SK-N-SH (cell line): ENCODE results near the gene CLDN16.

Experiments
- CTCF ChIP-seq: fragments of 200-600 bp; sonication (generic); IDR thresholded peaks from 2 replicates; pipeline ENCODE4 v1.6.1; 2017; ENCODE audit warnings: antibody characterized with exemption, mild to moderate bottlenecking, moderate library complexity
- EP300 ChIP-seq, 2 experiments: IDR thresholded peaks; 2 replicates each; pipeline versions ENCODE4 v1.4.0 to v1.6.1; 2012; ENCODE audit warnings: borderline replicate concordance in 1 of 2, low read depth in 1 of 2, low read length in 1 of 2
- EZH2phosphoT487 ChIP-seq: fragments of 200-600 bp; sonication (generic); IDR thresholded peaks from 2 replicates; pipeline ENCODE4 v1.6.1; 2017; ENCODE audit warnings: low read depth, mixed run types, mild to moderate bottlenecking, antibody characterized with exemption, moderate library complexity, borderline replicate concordance
- MXI1 ChIP-seq: IDR thresholded peaks from 2 replicates; pipeline ENCODE4 v1.6.1; 2012; ENCODE audit warnings: mild to moderate bottlenecking, low read depth, low read length, improper control_type of control experiment
- PBX3 ChIP-seq: IDR thresholded peaks from 2 replicates; pipeline ENCODE4; 2012
- POLR2AphosphoS5 ChIP-seq: IDR thresholded peaks from 2 replicates; pipeline ENCODE4 v1.6.1; 2012; ENCODE audit warnings: low read depth, low read length
- REST ChIP-seq: IDR thresholded peaks from 2 replicates; pipeline ENCODE4 v1.6.1; 2012; ENCODE audit warnings: mild to moderate bottlenecking, low read depth, low read length, moderate library complexity
- RFX5 ChIP-seq: IDR thresholded peaks from 2 replicates; pipeline ENCODE4 v1.6.1; 2012; ENCODE audit warnings: mild to moderate bottlenecking, improper control_type of control experiment, low read length
- TAF1 ChIP-seq: IDR thresholded peaks from 2 replicates; pipeline ENCODE4 v1.6.1; 2012; ENCODE audit warnings: low read depth, mild to moderate bottlenecking, low read length, moderate library complexity, borderline replicate concordance
- USF1 ChIP-seq: IDR thresholded peaks from 2 replicates; pipeline ENCODE4 v1.4.0; 2012; ENCODE audit warnings: low read depth, borderline replicate concordance
- USF2 ChIP-seq: fragments of 150-350 bp; IDR thresholded peaks from 2 replicates; pipeline ENCODE4 v1.6.1; 2017; ENCODE audit warnings: antibody characterized with exemption, low read length, low read depth, borderline replicate concordance
- YY1 ChIP-seq: IDR thresholded peaks from 2 replicates; pipeline ENCODE4 v1.4.0; 2012; ENCODE audit warnings: low read depth, mild to moderate bottlenecking

GRCh38 chr3:190369668-190370295 lies 18.2 kb upstream of the CLDN16 start:
- no peak for TF ChIP-seq YY1
- TF ChIP-seq TAF1, result no peak
- no peak for TF ChIP-seq EZH2phosphoT487
- TF ChIP-seq POLR2AphosphoS5, result no peak
- no peak for TF ChIP-seq CTCF
- no peak for TF ChIP-seq REST
- TF ChIP-seq PBX3, result no peak
- no peak for TF ChIP-seq EP300 (IDR thresholded peaks at IDR 0.05; ENCODE audit: borderline replicate concordance in 1 of 2, low read depth in 1 of 2, low read length in 1 of 2)
- no peak for TF ChIP-seq USF2
- no peak for TF ChIP-seq MXI1
- TF ChIP-seq USF1, result no peak
- no peak for TF ChIP-seq RFX5
